GM19238 (cell line): ENCODE data around the gene KRT84.
"Not testable (repeated sequence)": the region's sequence is repeated elsewhere in the genome, so short reads cannot be mapped to it uniquely, and the experiment has no call there.

Experiments
- DNase-seq: peaks from one replicate; pipeline ENCODE4 v3.0.0; 2011; ENCODE audit warnings: low spot score; ENCODE audit not compliant: insufficient read length

KRT84 gene

DNA sequence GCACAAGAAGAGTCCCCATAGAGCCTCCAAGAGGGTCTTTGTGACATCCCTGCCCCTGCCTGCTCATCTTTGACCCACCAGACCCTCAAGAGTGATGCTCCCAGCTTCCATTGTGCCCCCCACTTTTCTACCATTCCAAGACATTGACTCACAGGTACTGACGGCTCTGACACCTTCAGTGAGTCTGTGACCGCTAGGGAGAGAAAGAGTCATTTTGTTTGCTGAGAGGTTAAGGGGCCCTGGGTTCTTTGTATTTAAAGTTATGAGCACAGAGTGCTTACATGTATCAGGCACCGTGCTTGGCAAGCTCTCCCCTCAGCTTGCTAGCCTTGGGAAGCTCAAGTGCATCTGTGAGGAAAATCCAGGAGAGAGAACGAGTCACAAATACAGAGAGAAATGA lies 27.8 kb upstream of the KRT84 start:
- no peak for DNase-seq

DNA sequence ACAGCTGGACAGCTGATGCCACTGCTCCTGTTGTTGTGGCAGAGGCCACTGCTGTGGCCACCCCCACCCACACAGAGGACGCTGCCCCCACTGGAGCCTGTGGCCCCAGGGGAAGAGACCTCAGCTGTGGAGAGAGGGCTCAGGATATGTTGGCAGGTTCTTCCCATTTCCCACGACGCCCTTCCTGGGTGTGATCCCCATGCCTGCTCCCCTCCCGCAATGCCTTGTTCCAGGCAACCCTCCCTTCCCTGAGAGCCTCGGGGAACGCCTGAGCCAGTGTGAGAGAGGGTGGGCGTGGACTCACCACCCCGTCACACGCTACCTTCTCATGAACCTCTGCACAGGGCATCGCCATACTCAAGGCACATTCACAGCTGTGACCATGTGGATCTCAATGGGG lies 26.4 kb upstream of the KRT84 start:
- DNase-seq: no peak

DNA sequence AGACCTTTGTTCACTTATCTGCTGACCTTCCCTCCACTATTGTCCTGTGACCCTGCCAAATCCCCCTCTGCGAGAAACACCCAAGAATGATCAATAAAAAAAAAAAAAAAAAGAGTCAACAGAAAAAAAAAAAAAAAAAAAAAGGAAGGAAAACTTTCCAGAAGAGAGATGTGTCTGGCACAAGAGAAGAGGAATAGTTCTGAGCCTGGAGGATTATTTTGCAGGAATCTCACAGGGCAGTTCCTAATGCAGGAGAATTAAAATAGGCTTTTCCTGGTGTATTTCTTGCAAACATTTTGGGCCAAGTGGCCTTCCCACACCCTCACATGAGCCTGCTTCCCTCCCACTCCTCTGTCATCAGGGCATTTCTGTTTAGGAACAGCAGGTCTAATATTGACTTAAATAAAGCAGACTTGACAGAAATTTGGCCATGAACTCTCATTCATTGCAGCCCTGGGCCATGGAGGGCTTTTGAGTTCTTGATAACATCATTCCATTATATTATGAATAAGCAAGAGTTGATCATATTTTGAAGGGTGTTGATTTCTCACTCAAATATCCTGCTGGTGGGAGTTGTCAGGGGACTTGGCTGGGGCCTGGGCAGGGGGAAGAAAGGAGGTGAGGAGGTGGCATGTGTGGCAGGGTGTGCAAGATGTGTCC lies 25.3 kb upstream of the KRT84 start:
- not testable (repeated sequence) for DNase-seq

DNA sequence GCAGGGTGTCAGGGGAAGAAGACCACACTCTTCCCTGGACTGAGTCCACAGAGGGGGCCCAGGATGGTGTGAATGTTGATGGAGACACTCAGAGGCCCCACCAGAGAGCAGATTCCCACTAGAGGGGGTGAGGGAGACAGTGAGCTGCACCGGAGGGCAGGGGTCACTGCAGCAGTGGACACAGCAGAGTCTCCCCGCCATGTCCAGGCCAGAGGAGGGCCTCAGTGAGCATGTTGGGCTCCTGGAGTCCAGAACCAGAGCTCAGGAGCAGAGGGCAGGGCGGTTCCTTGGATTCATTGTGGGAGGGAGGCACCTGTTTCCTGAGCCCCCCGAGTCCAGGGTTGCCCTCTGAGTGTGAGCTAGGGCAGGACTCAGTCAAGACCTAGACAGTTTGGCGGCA lies 22.5 kb upstream of the KRT84 start:
- no peak for DNase-seq

DNA sequence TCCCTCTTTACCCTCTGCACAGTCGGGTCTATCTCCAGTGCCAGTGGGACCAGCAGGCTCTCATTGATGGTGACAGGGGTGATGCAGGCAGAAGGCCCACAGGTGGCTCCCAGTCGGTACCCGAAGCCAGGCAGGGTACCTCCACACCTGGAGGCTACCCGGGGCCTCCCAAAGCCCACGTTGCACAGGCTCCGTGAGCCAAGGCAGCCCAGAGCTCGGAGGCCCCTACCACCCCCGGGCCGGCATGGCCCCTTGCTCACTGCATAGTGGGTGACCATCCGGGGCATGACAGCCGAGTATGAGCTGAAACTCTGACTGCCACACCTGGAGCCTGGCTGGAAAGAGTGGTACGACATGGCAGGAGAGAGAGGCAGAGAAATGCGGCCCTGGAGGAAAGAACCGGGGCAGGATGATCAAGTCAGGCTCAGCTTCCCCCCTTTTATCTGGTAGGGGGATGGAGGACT lies 20.5 kb upstream of the KRT84 start, which contains the start of gene KRT82:
Gene KRT82, minus strand, starts transcription at position 414 of the 464 bp plus-strand sequence. Its CDS starts 58 bp downstream, at position 356.
- DNase-seq: no peak

DNA sequence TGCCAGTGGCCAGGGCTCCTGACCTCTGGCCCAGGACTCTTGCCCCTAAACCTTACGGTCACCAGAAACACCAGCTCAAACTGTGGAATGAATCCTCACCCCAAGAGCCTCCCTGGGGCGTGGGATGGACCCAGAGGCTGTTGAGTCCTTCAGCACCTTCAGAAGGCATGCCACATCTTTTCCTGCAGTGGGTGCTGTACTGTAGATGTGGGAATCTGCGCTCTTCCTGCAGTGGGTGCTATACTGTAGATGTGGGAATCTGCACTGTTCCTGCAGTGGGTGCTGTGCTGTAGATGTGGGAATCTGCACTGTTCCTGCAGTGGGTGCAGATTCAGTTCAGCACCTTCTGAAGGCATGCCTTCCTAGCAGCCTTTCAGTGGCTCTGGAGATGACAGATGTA lies 19.5 kb upstream of the KRT84 start:
- DNase-seq: no peak

DNA sequence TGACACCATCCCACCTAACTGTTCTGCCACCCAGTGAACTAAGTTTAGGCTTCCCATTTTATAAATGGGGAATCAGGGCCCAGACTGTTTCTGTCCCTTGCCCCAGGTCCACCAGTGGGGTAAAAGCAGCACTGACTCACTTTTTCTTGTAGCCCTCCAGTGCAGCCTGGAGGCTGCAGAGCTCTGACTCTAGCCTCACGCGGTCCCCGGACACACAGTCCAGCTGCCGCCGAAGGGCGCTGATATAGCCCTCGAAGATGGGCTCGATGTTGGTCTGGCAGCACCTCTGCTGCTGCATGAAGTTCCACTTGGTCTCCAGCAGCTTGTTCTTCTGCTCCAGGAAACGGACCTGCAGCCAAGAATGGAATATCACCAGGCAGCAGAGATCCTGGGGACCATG lies 18.1 kb upstream of the KRT84 start:
- DNase-seq: no peak

DNA sequence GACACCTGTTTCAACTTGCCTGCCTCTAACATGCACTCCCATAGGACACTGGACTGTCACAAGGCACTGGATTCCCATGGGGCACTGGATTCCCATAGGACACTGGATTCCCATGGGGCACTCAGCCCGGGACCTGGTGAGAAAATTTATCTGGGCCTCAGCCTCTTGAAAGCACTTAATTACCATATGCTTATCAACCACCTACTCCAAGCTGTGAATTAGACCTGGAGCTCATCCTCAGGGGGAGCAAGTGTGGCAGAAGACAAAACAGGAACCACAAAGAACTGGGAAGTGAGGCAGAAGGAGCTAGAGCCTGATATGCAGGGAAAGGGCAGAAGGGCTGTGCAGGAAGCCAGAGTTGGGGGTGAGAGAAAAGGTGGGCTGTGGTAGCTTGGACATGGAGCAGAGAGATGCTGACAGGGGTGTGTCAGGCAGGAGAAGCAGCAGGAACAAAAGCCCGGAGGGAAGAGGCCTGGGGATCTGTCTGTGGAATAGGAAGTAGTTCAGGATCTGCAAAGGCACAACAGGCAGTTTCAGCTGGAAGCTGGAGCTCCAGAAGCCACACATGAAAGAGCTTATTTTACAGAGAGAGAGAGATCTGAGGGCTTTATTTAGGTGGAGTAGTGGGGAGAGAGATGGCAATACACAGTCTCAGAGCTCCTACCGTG lies 17.6 kb upstream of the KRT84 start:
- no peak for DNase-seq

DNA sequence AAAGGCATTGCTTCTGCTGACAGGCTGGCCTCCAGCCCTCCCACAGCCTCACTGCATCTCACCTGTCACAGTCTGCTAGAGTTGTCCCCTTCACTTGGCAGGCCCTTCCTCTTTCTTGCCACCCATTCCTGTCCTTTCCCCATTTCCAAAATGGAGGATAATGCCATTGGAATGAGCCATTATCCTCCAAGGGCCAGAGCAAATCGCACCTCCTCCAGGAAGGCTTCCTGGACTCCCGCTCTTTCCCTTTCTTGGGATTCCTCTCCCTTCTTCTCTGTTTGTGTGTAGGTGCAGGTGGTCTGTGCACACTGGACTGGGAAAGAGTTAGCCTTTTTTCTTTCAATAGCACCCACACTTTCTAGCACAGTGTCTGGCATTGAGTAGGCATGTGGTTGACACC lies 16.9 kb upstream of the KRT84 start:
- no peak for DNase-seq

DNA sequence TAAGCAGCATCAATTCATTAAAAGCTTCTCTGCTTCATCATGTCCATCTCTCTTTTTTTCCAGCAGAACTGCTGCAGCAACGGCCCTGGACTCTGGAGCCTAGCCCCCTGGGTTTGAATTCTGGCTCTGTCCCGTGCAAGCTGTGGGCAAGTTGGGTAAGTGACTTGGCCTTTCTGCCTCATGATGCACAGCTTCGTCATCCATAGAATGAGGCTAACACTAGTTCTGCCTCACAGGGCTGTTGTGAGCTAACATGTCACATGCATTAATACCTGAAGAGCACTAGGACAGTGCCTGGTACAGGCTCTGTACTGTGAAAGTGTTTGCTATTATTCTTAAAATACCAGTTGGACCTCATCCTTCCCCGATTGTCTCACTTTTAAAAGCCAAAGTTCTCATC lies 16.5 kb upstream of the KRT84 start:
- DNase-seq: no peak

DNA sequence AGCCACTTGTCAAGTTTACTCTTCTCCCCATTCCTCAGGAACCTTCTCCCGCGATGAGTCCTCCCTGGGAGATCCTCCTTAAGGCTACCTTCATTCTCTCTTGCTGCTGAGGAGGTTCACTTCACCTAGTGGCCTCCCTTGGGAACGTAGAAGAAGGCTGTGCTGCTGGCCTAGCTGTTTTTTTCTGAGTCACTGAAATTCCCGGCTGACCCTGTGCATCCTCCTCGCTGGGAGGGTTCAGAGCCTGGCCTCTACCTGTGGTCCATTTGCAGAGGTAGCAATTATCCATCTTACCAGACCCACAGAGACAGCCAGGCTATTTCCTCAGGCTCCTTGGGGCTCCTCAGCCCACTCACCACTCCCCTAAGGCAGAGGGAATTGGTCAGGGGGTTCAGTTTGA lies 16.1 kb upstream of the KRT84 start:
- no peak for DNase-seq

DNA sequence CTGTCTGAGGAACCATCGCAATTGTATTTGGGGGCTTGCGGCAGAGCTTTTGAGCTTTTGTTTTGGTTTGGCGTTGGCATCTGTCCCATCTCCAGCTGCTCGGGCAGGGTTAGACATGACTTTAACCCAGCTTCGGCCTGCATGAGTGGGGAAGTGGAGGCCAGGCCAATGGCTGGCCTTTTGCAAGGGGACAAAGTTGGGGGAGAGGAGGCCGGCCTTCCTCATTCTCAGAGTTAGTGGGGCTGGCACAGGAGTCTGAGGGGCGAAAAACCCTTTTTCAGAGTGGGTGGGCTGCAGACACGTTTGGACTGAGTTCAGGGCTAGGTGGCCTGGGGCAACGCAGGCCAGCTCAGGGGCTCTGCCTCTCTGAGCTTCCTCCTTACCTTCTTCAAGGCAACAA lies 15.5 kb upstream of the KRT84 start:
- DNase-seq: no peak

DNA sequence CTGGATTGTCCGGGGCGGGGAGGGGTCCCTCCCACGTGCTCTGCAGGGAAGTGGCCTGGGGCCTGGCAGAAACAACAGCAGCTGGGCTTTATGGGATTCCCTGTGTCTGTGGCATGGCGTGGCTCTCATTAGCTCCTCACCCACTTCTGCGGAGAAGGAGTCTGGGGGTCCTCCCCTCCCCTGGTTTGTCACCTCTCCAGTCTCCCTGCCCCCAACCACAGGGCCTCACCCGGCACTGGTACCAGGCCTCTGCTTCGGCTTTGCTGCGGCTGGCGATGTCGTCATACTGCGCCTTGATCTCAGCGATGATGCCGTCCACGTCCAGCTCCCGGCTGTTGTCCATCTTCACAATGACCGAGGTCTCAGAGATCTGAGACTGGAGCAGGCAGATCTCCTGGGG lies 14.3 kb upstream of the KRT84 start:
- DNase-seq: no peak

DNA sequence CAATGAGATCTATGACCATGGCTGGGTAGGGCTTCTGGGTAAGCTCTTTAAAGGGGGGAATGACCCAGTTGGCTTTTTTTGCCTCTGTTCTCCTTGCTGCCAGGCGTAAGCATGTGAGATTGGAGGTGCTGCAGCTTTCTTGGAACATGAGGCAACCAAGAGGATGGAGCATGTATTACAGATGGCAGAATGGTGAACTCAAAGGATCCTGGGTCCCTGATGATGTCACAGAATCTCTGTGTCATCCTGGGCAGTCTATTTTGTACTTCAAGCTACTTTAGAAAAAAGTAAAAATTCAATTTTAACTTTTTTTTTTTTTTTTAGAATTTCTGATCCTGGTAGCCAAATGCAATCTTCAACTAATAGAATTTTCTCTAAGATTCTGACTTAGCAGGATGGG lies 12.7 kb upstream of the KRT84 start:
- no peak for DNase-seq

DNA sequence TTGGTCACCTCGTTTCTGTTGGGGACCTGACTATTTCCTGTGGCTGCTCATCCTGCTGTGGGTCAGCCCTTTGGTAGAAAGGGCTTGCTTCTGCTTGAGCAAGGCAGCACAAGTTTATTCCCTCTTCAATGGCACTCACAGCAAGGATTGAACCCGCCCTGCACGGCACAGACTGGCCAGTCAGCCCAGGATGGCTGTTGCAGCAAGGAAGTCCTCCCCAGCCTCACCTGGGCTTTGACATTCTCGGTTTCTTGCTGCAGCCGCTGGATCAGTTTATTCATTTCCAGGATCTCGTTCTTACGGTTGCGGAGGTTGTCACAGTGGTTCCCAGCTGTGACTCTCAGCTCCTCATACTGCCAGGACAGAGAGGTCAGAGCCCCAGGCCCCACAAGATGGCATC lies 11.2 kb upstream of the KRT84 start:
- DNase-seq: no peak

DNA sequence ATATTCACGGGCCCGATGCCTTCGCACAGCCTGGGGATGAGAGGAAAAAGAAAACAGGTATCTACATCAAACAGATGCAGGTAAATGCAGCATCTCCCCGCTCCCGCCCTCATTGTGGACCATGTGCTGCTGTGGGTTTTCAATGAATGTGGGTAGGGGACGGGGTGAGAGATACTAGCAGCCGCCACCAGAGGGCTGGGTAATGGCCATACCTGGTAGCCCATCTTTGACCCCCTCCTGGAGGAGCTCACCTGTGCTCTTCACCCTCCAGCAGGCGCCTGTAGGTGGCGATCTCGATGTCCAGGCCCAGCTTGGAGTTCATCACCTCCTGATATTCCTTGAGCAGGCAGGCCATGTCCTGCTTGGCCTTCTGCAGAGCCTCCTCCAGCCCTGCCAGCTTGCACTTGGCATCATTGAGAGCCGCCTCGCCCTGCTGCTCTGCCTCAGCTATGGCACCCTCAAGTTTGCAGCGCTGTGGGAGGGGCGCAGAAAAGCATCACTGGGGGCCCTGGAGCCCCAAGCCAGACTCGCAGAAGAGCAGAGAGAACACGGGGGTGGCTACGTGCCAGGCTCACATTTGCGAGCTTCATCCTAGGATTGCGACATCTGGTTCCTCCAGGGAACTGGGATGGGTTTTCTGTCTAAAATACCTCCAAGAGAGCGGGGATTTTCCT lies 10.4 kb upstream of the KRT84 start:
- no peak for DNase-seq

DNA sequence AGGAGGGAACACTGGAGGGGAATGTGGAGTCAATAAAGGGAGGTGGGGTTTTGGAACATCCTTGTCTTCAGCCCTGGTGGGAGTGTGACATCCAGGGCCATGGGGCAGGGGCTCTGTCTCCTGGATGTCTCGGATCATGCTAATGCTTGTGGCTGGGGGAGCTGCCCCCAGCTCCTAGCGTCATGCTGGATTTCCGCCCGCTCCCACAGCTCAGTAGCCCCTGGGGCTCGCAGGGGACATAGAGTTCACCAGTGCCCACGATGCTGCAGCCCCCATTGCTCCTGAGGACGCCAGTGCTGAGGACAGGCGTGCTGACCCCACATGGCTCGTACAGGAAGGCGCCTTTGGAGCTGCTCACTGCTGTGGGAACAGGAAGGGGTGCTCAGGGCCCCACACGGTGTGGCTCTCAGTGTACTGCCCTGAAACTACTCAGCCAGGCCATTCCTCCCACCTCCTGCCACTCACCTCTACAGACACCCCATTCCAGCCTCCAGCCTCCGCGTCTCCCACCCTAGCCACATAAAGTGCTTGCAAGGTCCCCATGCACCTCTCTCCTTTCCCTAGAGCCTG lies 9.5 kb upstream of the KRT84 start:
- DNase-seq: no peak

DNA sequence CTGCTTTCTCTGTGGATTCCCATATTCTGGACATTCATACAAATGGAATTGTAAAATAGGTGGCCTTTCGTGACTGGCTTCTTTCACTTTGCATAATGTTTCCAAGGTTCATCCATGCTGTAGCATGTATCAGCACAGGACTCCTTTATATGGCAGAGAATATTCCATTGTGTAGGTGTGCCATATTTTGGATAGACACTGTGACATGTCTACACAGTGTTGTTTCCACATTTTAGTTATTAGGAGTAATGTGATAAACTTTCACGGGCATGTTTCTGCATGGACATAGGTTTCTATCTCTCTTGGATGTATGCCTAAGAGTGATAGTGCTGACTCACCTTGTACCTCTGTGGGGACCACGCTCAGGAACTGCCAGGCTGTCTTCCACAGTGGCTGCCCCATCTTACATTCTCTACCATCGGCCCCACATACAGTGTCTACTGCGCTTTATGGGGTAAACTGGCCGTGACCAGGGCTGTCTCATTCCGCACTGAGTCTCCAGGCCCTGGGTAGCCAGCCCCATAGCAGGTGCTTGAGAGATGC lies 7.1 kb upstream of the KRT84 start:
- no peak for DNase-seq

DNA sequence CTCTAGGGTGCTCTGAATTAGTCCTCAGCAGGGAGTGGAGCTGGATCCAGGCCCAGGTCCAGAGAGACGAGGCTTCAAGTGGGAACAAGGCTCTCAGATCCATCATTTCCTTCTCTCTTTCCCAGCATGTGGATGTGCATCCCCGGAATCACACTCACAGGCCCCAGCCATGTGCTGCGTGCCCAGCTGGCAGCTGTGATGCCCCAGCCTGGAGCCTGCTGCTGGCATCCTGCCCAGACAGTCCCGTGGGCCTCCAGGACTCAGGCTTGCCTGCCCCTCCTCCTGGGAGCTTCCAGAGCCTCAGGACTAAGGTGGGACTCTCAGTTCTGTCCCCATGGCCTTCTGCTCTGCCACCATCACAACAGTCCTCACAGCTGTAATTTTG lies 6.2 kb upstream of the KRT84 start:
- DNase-seq: no peak

DNA sequence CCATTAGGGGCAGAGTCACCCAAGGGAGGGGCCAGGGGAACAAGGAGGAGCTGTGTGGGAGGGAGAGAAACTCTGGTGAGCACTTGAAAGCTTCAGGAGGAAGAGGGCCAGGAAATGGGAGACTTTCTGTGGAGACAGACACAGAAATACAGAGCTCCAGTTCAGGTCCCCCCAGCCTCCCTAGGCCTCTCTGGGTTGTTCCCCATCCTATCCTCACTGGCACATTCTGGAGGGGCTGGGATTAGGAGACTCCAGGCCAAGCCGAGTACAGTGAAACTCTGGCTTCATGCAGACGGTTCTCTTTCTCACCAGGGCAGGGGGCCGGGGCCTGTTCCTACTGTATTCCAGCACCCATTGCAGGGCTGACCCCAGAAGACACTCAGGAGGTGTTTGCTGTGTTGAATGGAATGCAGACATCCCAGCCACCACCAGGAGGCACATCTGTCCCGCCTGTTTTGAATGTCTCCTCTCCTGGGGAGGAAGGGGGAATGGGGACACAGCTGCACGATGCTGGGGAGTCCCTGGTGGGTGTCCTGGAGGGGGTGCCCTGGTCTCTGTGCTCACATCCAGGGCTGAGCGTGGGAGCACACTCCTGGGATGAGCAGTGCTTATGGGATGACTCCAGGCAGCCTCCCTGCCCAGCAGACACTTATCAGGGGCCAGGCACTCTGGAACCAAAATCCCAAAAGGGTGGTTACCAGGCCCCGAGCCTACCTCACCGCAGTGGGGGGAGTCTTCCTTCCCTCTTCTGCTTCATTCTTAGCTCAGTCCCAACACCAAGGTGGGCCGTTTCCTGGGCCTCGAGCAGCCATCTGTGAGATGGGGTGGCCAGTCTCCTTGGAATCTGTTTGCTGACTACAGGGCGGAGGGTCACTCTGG lies 5.5 kb upstream of the KRT84 start:
- DNase-seq: no peak
